SK-N-MC (cell line): ENCODE measurements around the gene GINS2.

Experiments used
- EZH2 ChIP-seq: fragments of 200-600 bp; sonication (generic); IDR thresholded peaks from one replicate; pipeline ENCODE4 v1.6.1; 2017; ENCODE audit warnings: antibody characterized with exemption
- FOXP2 ChIP-seq: optimal IDR thresholded peaks from 2 replicates; pipeline ENCODE3; 2011; ENCODE audit warnings: mild to moderate bottlenecking, moderate library complexity; ENCODE audit not compliant: insufficient read depth; ENCODE audit errors: extremely low read length, control extremely low read depth
- POLR2AphosphoS5 ChIP-seq: IDR thresholded peaks from 2 replicates; pipeline ENCODE4 v1.6.1; 2012; ENCODE audit warnings: mild to moderate bottlenecking, low read depth, low read length, borderline replicate concordance

GRCh38 chr16:85656351-85657266 lies 32.1 kb downstream of the GINS2 start:
- no peak for TF ChIP-seq EZH2
- TF ChIP-seq POLR2AphosphoS5: no peak
- TF ChIP-seq FOXP2: no peak
